ENCODE measurements around the gene RNASEL. TPM values are rescaled to one million over a fixed set of nuclear protein-coding genes. Genes with fewer than 3 reads are reported as not detected.

The RNASEL gene
- polyA plus RNA-seq, 1 of the 3 experiments (the other 2 are of a cell fraction): not detected

GRCh38 chr1:182527680-182528079 lies 61.4 kb downstream of the RNASEL start:
- no peak overlapping the region for H3K9ac ChIP-seq
- no peaks in the 10 kb centered on the region for H4K20me1 ChIP-seq (ENCODE audit: insufficient read depth)
- CTCF ChIA-PET: no interaction called here
- H3K4me2 ChIP-seq: no peak overlapping the region
- H3K9me3 ChIP-seq: no peaks in the 10 kb centered on the region
- no peak overlapping the region for H2AFZ ChIP-seq (ENCODE audit: low read depth)
- H3K27ac ChIP-seq (ENCODE audit: low read depth in 2 of 2, low read length in 1 of 2): no peak overlapping the region
- no peak overlapping the region for H3K4me3 ChIP-seq (ENCODE audit: low read depth in 2 of 2, low read length in 1 of 2)
- no peaks in the 10 kb centered on the region for H3K27me3 ChIP-seq (ENCODE audit: insufficient read depth)
- 3% methylated on average over 2 of the region's 2 CpGs for WGBS (ENCODE audit: low lambda C conversion rate)
- peak; percentile 22; the same call in 1 of the 2 replicates for TF ChIP-seq CTCF (IDR thresholded peaks at IDR 0.05)
- no peak for TF ChIP-seq MXI1 (IDR thresholded peaks at IDR 0.05; ENCODE audit: low read depth, low read length)
- TF ChIP-seq TEAD4 (IDR thresholded peaks at IDR 0.05; ENCODE audit: borderline replicate concordance, insufficient read depth): no peak
- no peak for DNase-seq
- H3K36me3 ChIP-seq (replicated peaks in 1 of 2; ENCODE audit: control insufficient read depth in 1 of 2, insufficient read depth in 2 of 2, low read length in 1 of 2): no peaks in the 10 kb centered on the region
- POLR2A ChIA-PET: no interaction called here
- no peaks in the 10 kb centered on the region for H3K79me2 ChIP-seq (ENCODE audit: insufficient read depth)
- no peaks in the 10 kb centered on the region for H3F3A ChIP-seq (replicated peaks; ENCODE audit: insufficient read depth)
- H3K4me1 ChIP-seq (ENCODE audit: control insufficient read depth in 1 of 2, insufficient read depth in 2 of 2, low read depth in 1 of 2, low read length in 1 of 2): no peaks in the 10 kb centered on the region
- H3K9me2 ChIP-seq: no peaks in the 10 kb centered on the region

GRCh38 chr1:182525342-182525741 lies 63.7 kb downstream of the RNASEL start:
- POLR2A ChIA-PET: no interaction called here
- Histone ChIP-seq H3K4me1 (ENCODE audit: control insufficient read depth in 1 of 2, insufficient read depth in 2 of 2, low read depth in 1 of 2, low read length in 1 of 2) (no peaks in the 10 kb centered on the region), H3K4me2 (no peak overlapping the region), H3K4me3 (ENCODE audit: low read depth in 2 of 2, low read length in 1 of 2) (no peak overlapping the region), H3K9me2 (no peaks in the 10 kb centered on the region), H4K20me1 (ENCODE audit: insufficient read depth) (no peaks in the 10 kb centered on the region), H3K9ac (no peak overlapping the region), H3K36me3 (replicated peaks in 1 of 2; ENCODE audit: control insufficient read depth in 1 of 2, insufficient read depth in 2 of 2, low read length in 1 of 2) (no peaks in the 10 kb centered on the region), H3F3A (replicated peaks; ENCODE audit: insufficient read depth) (no peaks in the 10 kb centered on the region), H3K9me3 (no peaks in the 10 kb centered on the region), H3K27me3 (ENCODE audit: insufficient read depth) (no peaks in the 10 kb centered on the region), H2AFZ (ENCODE audit: low read depth) (no peak overlapping the region), H3K79me2 (ENCODE audit: insufficient read depth) (no peaks in the 10 kb centered on the region), H3K27ac (ENCODE audit: low read depth in 2 of 2, low read length in 1 of 2) (no peak overlapping the region)
- CTCF ChIA-PET: no interaction called here
- DNase-seq: no peak
- no peak for TF ChIP-seq ZBTB33 (IDR thresholded peaks at IDR 0.05; ENCODE audit: borderline replicate concordance, low read depth)
- no peak for TF ChIP-seq JUND (IDR thresholded peaks at IDR 0.05)
- TF ChIP-seq RFX5 (IDR thresholded peaks at IDR 0.05; ENCODE audit: low read length): no peak
- TF ChIP-seq FOXJ3 (CRISPR knock-in tag; IDR thresholded peaks at IDR 0.05): no peak
- TF ChIP-seq USF2 (IDR thresholded peaks at IDR 0.05; ENCODE audit: borderline replicate concordance, low read depth, low read length): no peak
- TF ChIP-seq EZH2phosphoT487 (IDR thresholded peaks at IDR 0.05; ENCODE audit: borderline replicate concordance, low read depth): no peak
- no peak for TF ChIP-seq RXRA (IDR thresholded peaks at IDR 0.05; ENCODE audit: borderline replicate concordance, low read depth)
- no peak for TF ChIP-seq NFIC (IDR thresholded peaks at IDR 0.05; ENCODE audit: borderline replicate concordance)
- TF ChIP-seq GABPA (IDR thresholded peaks at IDR 0.05; ENCODE audit: low read depth): no peak
- TF ChIP-seq SMC3 (IDR thresholded peaks at IDR 0.05; ENCODE audit: low read depth, low read length): no peak
- no peak for TF ChIP-seq MAX (IDR thresholded peaks at IDR 0.05; ENCODE audit: low read depth)
- TF ChIP-seq FOXM1 (IDR thresholded peaks at IDR 0.05; ENCODE audit: low read depth): no peak

Small RNA genes lying within 50 kb of the gene (small RNA-seq; reads per million reads assigned to genes)
- gene RF00017: 0 reads per million in 7 experiments

Other genes with a start within 250 kb of the RNASEL start
- gene GLUL, start 197.5 kb downstream of the RNASEL start, polyA plus RNA-seq (2012; rRNA removed): 107 TPM in 2 replicates
- not detected in 2 replicates for gene TEDDM1, start 188.6 kb downstream of the RNASEL start, polyA plus RNA-seq (2012; rRNA removed)
- gene RGSL1, start 139.1 kb downstream of the RNASEL start, polyA plus RNA-seq (2012; rRNA removed): not detected in 2 replicates
- gene RGS16, start 15.1 kb upstream of the RNASEL start, polyA plus RNA-seq (2012; rRNA removed): 0.79 and 1.7 TPM in 2 replicates
- not detected in 2 replicates for gene RGS8, start 95.3 kb upstream of the RNASEL start, polyA plus RNA-seq (2012; rRNA removed)
- gene NPL, start 200.5 kb upstream of the RNASEL start, polyA plus RNA-seq (2012; rRNA removed): 1.5 and 2.5 TPM in 2 replicates